MV-4-11 (cell line): ENCODE measurements around the gene TNFAIP8.

ENCODE experiments used
- DNase-seq: peaks from one replicate; lab custom pipeline; 2025; lab: John Stamatoyannopoulos, UW

TNFAIP8 gene

GRCh38 chr5:119370486-119370885 lies 14.7 kb downstream of the TNFAIP8 start:
- DNase-seq = no peak

DNA sequence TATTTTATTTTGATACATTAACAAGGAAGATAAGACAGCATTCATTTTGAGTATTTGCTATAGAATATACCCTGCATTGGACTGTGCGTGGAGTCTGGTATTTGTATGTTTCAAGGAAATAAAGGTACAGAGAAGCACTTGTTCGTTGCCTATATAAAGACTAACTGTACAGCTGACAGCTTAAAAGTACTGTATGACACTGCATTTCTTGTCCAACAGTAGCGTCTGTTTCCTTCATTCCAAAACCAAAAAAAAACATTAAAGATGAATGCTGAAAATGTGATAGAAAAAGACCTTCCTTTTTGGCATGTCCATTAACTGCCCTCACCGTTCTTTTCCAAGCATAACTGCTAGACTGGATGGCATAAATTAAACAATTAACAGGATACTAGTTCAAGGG lies 15.3 kb downstream of the TNFAIP8 start:
- DNase-seq = no peak

- DNase-seq = no peak
These were observed 17.6 kb downstream of the TNFAIP8 start for GRCh38 chr5:119373449-119373858.

DNA sequence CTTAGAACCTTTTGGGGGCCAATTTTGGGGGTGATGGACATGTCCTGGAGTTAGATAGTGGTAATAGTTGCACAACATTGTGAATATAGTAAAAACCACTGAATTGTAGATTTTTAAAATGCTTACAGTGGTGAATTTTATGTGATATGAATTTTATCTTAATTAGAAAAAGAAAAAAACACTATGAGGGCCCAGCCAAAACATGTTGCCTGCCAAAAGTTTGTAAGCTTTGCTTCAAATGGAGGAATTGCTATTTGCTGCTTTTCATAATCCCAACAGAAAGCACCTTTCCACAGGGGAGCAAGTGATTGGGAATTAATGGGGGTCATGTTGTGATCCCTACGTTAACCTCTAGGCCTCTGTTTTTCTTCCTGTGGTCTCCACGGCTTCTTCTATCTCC lies 19.1 kb downstream of the TNFAIP8 start:
- no peak for DNase-seq

- no peak for DNase-seq
These were observed 21.2 kb downstream of the TNFAIP8 start for GRCh38 chr5:119377066-119377465.

DNA sequence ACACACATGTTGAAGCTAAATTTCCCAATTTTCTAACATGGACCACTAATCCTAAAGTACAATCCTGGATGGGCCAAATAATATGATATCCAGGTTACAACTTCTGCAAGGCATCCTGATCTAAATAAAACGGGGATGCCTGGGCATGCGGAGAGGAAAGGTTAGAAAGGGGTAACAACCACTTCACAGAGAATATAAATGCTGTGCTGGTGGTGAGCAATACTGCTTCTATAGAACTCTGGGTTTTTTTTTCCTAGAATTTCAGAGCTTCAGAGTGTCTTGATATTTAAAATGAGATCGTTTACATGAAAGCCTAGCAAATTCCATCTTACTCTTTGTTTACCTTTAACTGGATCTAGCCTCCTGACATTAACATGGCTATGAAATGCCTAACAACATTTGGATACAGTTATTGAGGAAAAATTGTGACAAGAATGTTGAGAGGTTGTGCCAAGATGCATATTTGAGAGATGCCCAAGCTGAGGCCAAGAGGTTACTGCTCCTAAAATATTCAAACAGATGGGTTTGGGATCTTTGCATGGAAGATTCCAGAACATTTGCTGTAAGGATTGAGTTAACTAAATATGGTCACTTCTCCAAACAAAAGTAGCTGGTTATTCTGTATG lies 22.4 kb downstream of the TNFAIP8 start:
- DNase-seq = no peak

DNA sequence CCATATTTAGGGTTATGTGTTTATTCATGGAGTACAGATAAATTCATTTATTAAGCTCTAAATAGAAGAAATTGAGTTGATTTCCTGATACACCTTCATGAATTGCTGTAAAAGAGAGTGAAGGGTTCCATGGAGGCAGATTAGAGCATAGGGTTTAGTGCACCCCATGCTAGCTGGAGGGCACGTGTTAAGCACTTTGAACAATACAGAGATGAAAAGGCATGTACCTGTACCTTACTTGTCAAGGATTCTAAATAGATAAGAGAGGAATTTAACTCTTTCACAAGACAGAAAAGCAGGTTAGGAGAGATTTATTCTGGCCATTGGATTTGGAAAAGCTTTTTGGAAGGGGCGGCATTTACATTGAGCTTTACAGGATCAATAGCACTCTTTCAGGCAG lies 23.3 kb downstream of the TNFAIP8 start:
- no peak for DNase-seq

DNA sequence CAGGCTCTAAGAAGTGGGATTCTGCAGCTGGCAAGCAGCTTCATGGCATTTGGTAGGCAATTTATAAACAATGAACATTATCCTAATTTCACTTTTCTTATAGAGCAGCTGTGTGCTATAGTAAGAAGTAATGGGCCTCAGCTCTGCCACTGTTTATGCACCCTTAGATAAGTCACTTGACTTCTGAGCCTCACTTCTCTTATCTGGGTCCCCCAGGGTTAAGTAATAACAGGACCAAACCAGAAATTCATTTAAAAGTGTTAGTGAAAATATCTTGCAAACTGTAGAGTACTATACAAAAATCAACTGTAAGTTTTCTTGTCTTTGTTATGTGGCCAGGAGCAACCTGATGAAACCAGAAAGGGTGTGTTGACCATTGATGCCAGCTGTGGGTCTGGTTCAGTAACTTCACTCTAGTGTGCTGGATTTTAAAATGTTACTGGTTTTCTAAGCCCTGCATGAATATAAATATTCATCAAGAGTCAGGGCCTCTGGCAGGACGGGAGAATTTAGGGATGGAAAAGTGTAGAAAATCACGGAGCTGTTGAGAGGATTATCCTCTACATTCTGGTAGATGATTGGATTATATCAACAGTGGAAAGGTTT lies 24.2 kb downstream of the TNFAIP8 start:
- no peak for DNase-seq

- no peak for DNase-seq
These were observed 26.4 kb downstream of the TNFAIP8 start for GRCh38 chr5:119382169-119382568.

DNA sequence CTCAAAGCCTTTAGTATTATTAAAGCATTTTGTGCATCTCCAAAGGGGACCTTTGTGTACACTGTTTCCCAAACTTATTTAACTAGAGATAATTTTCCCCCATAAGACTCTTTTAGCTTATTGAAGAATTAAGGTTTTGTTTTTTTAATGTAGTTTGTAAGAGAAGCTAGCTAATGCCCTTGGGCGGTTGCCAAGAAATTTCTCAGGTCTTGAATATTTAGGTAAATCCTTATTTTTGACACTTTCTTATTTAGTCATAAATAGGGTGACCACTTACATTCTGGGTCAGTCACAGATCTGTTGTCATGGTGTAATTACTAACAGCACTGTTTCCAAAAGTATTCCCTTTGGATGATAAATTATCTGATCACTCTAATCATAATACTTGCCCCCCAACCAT lies 27.2 kb downstream of the TNFAIP8 start:
- no peak for DNase-seq

DNA sequence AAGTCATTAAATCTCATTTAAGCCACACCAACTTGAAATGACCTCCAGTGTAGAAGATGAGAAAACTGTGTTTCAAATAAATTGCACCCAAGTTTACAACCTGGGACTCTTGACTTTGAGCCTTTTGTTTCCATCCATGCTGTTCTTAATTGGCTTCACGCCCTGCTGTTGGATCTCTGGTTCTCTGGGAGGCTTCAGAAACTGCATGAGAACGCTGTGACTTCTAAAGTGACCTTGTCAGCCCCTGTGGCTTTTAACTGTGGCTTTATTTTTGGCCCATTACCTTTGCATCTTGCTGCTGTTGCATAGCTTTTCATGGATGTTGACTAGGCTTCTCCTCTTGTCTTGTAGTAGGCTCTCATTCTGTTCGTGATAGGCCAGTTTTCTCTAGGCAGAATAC lies 29.3 kb downstream of the TNFAIP8 start:
- no peak for DNase-seq

GRCh38 chr5:119385536-119386128 lies 29.8 kb downstream of the TNFAIP8 start:
- DNase-seq = no peak

DNA sequence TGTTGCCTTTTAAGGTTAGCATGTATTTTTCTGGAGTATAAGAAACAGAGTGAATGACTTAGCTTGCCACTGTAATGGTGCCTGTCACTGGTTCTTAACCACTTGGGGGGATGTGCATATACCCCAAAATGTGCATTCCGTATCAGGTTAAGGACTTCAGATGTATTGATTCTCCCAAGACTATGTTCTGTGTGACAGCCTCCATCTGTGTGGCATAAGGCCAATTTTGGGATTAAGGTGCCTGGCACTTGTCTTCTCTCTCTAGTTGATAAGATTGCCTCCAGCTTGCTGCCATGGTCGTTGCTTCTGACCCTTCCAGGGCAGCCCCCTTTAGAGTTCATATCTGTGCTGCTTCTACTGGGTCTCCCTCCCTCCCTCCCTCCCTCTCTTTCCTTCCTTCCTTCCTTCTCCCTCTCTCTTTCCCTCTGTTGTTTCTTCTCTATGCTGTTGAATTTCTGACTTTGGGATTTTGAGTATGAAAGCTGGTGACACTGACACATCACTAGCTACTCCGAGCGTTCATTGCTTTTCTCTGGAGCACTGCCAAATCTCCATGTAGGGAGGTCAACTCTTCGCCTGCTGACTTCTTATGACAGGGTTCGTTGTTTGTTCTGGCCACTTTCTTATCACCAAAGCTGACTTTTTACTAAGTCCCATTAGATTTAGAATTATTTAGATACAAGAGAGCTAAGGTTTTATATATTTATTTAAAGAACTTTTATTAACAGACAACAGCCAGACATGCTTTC lies 31.0 kb downstream of the TNFAIP8 start:
- DNase-seq = no peak

DNA sequence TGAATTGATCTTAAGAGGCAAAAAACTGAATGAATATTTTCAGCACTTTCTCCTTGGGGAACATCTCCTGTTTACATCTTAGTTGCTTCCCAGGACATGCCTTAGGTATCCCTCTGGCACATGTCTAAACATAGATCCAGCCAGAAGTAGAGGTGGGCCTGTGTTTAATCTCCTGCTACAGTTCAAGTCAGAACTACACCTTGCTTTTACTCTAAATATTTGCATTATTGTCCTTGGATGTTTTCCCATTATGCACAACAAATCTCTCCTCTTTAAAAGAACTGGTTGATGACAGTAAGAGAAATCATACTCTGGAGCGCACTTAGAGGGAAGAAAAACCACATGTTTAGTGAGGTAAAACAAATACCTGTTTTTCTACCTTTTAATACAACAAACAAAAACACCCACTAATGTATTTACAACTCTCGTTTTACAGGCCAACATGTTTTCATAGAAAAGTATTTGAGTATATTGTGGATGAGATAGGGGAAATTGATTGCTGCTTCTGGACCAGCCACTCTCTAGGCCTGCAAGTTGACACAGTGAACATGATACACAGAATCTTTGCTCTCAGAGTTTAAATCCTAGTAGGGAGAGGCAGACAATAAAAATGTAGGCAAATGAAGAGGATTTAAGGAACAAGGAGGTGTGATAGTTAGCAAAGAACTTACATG lies 32.3 kb downstream of the TNFAIP8 start:
- no peak for DNase-seq

GRCh38 chr5:119388619-119389190 lies 32.9 kb downstream of the TNFAIP8 start:
- no peak for DNase-seq

DNA sequence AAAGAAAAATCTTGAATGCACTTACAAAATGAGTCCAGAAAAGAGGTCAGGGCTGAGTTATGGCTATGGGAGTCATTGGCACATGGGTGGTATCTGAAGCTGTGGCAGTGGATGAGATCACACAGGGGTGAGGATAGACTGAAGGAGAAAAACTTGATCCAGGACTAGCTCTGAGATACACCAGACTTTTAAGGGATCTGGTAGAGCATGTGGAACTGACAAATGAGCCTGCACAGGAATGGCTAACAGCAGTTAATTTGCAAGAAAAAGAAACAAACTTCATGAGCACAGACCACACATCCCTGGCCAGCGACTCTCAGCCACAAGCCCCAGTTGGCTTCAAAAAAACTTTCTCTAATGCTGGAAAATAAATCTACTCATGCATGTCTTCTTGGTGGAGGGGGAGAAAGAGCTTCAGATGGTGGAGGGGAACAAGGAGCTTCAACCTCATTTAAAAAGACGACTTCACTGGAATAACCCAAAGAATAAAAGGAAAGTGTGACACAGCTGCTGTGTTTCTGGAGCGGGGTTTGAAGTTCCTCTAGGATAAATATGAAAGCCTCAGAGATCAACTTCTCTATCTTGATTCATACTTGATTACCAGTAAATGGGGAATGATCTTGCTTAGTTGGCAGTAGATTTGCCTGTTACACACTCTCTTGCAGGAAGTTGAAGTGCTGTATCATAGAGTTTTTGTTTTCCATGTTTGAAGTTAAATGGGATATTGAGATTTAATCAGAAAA lies 33.6 kb downstream of the TNFAIP8 start:
- peak; percentile 2 for DNase-seq

DNA sequence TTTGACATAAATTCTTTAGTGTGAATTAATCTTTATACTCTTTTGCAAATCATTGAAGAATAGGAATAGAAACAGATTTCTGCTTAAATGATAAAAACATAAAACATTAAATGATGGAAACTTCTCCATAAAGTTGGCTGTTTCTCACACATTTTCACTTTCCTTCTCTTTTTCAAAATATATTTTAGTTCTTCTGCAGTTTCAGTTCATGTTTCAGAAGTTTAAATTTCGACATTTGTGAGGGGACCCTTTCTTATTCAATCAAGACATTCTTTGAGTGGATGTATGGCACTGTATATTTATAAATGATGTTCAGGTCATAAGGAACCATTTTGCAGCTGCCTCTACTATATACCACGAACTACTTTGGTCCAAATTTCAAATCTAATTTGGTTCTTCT lies 34.6 kb downstream of the TNFAIP8 start:
- peak; percentile 68 for DNase-seq

GRCh38 chr5:119393201-119393691 lies 37.4 kb downstream of the TNFAIP8 start:
- no peak for DNase-seq

DNA sequence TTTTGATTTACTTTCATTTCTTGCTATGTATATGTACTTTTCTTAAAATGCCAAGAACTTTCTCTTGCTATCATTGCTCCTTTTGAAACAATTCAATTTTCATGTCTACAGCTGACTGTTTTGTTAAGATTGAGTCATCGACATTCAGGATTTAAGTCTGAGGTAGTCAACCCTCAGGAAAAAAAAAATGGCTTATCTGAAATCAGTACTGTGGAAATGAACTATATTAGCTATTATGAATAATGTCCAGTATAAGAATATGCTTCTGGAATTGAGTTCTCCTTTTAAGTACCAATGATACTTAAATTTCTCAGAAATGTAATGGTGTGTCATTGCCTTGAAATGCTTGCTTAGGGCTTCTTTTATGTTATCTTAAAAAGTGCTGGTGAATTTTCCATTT lies 37.9 kb downstream of the TNFAIP8 start:
- no peak for DNase-seq

- no peak for DNase-seq
These were observed 39.4 kb downstream of the TNFAIP8 start for GRCh38 chr5:119395080-119395836.
